Keratinocyte (primary cell): ENCODE measurements around the gene GPR85. TPM values are rescaled to one million over a fixed set of nuclear protein-coding genes. Genes with fewer than 3 reads are reported as not detected.

Experiments used
- DNase-seq: peaks from one replicate; pipeline ENCODE4 v3.0.0-alpha.2; 2011; ENCODE audit warnings: low read depth, missing footprints, low spot score
- FAIRE-seq: peaks from 2 replicates; lab custom pipeline; 2011; peaks lifted over from hg19 to GRCh38; lab: Jason Lieb, UNC
- H2AFZ ChIP-seq: 2 replicates; pipeline ENCODE4 v1.6.0; 2012; ENCODE audit warnings: low read length, control low read depth, inconsistent platforms; ENCODE audit not compliant: control insufficient read depth
- H3K27ac ChIP-seq: 2 replicates; pipeline ENCODE4 v1.5.1; 2011; ENCODE audit warnings: low read length; ENCODE audit not compliant: control insufficient read depth, insufficient read depth
- H3K27me3 ChIP-seq: 3 replicates; pipeline ENCODE4 v1.6.0; 2011; ENCODE audit warnings: low read length; ENCODE audit not compliant: control insufficient read depth, insufficient read depth; ENCODE audit errors: extremely low read depth
- H3K36me3 ChIP-seq, 2 experiments: 2 replicates in 1 of 2; 3 replicates in 1 of 2; pipeline ENCODE4 v1.5.1; 2011; ENCODE audit warnings: low read length in 2 of 2, mild to moderate bottlenecking in 1 of 2; ENCODE audit not compliant: control insufficient read depth in 2 of 2, insufficient read depth in 2 of 2; ENCODE audit errors: extremely low read depth in 1 of 2
- H3K4me1 ChIP-seq: 3 replicates; pipeline ENCODE4 v1.5.1; 2011; ENCODE audit warnings: low read length; ENCODE audit not compliant: control insufficient read depth, insufficient read depth; ENCODE audit errors: extremely low read depth
- H3K4me2 ChIP-seq: 3 replicates; pipeline ENCODE4 v1.6.0; 2011; ENCODE audit warnings: low read depth, low read length; ENCODE audit not compliant: control insufficient read depth, insufficient read depth; ENCODE audit errors: extremely low read depth
- H3K4me3 ChIP-seq, 3 experiments: fragments of 200-600 bp in 1 of 3; sonication (generic) in 1 of 3; 2 replicates in 2 of 3; 3 replicates in 1 of 3; pipeline ENCODE4 v1.5.1; 2011 to 2016; ENCODE audit warnings: low read length in 3 of 3, mild to moderate bottlenecking in 3 of 3, control low read depth in 2 of 3, inconsistent platforms in 1 of 3, low read depth in 1 of 3, mixed read lengths in 1 of 3, mixed run types in 1 of 3, moderate library complexity in 1 of 3; ENCODE audit not compliant: control insufficient read depth in 2 of 3, insufficient read depth in 2 of 3; ENCODE audit errors: extremely low read depth in 1 of 3
- H3K79me2 ChIP-seq: 2 replicates; pipeline ENCODE4 v1.6.0; 2012; ENCODE audit warnings: low read length; ENCODE audit not compliant: control insufficient read depth, insufficient read depth
- H3K9ac ChIP-seq: 3 replicates; pipeline ENCODE4 v1.6.0; 2011; ENCODE audit warnings: low read length; ENCODE audit not compliant: control insufficient read depth, insufficient read depth; ENCODE audit errors: extremely low read depth
- H3K9me1 ChIP-seq: 3 replicates; pipeline ENCODE4 v1.6.0; 2011; ENCODE audit warnings: low read length; ENCODE audit not compliant: control insufficient read depth, insufficient read depth; ENCODE audit errors: extremely low read depth
- H3K9me3 ChIP-seq: 2 replicates; pipeline ENCODE4 v1.5.1; 2012; ENCODE audit warnings: low read depth, low read length; ENCODE audit not compliant: control insufficient read depth
- H4K20me1 ChIP-seq: 3 replicates; pipeline ENCODE4 v1.6.0; 2011; ENCODE audit warnings: low read length; ENCODE audit not compliant: control insufficient read depth, insufficient read depth; ENCODE audit errors: extremely low read depth
- CTCF ChIP-seq, 3 experiments: IDR thresholded peaks in 1 of 3; conservative IDR thresholded peaks in 1 of 3; optimal IDR thresholded peaks in 1 of 3; 2 replicates in 2 of 3; 3 replicates in 1 of 3; pipeline versions ENCODE3 to v1.5.1; 2011; ENCODE audit warnings: low read length in 3 of 3, mild to moderate bottlenecking in 3 of 3, moderate library complexity in 2 of 3, control low read depth in 1 of 3, inconsistent platforms in 1 of 3; ENCODE audit not compliant: insufficient read depth in 2 of 3; ENCODE audit errors: extremely low read depth in 1 of 3
- EZH2 ChIP-seq: IDR thresholded peaks from one replicate; pipeline ENCODE4 v1.6.1; 2012; ENCODE audit warnings: inconsistent platforms, mild to moderate bottlenecking, low read length, moderate library complexity
- dilution Hi-C: fragments of 300-500 bp; cut with MboI; formaldehyde crosslinking; loops from one replicate; pipeline ENCODE4 v1.7.0; 2020; ENCODE audit warnings: low sequenced_read_pairs; ENCODE audit not compliant: extremely low pct_ligation_motif_present
- polyA plus RNA-seq, 5 experiments: library from polyadenylated mRNA; depleted of rRNA in 3 of 5; stranded (reverse) in 3 of 5; stranded (forward) in 1 of 5; unstranded in 1 of 5; fragments of >200 nt; gene quantifications; 1 replicate in 1 of 5; 2 replicates in 3 of 5; 3 replicates in 1 of 5; pipeline versions ENCODE4 v1.2.1 to v1.2.3, GENCODE V29; 2011 to 2012; ENCODE audit warnings: missing spikeins in 2 of 5, low read depth in 1 of 5, low replicate concordance in 1 of 5

GPR85 gene
- polyA plus RNA-seq, 1 donor (not counting 4 experiments of a cell fraction or from before 2014, with no cell fraction given): 2.0 TPM

- Histone ChIP-seq H3K9me3 (no peaks in the 10 kb centered on the region), H3K4me1 (peaks cover 11% of the 10 kb centered on the region), H3K4me2 (no peak overlapping the region), H2AFZ (peak overlapping the region; percentile 6), H3K9ac (no peak overlapping the region), H4K20me1 (no peaks in the 10 kb centered on the region), H3K27me3 (no peaks in the 10 kb centered on the region), H3K27ac (no peak overlapping the region), H3K36me3 (no peaks in the 10 kb centered on the region), H3K9me1 (no peaks in the 10 kb centered on the region), H3K79me2 (peaks cover 2% of the 10 kb centered on the region), H3K4me3 (no peak overlapping the region)
- TF ChIP-seq EZH2 (no peak), CTCF (optimal IDR thresholded peaks at IDR 0.05 in 1 of 3, IDR thresholded peaks at IDR 0.05 in 1 of 3, conservative IDR thresholded peaks at IDR 0.05 in 1 of 3; ENCODE audit: extremely low read depth in 1 of 3, insufficient read depth in 2 of 3, low read length in 3 of 3) (no peak)
- FAIRE-seq: peak; percentile 60
- DNase-seq: no peak
- dilution Hi-C loops: no loop called here
These were observed 34.0 kb upstream of the GPR85 start for GRCh38 chr7:113120647-113121046.

GRCh38 chr7:113119429-113119828 lies 32.8 kb upstream of the GPR85 start:
- Histone ChIP-seq H3K9ac (no peak overlapping the region), H3K4me1 (peaks cover 11% of the 10 kb centered on the region), H2AFZ (peak overlapping the region; percentile 75), H3K27me3 (no peaks in the 10 kb centered on the region), H3K9me3 (no peaks in the 10 kb centered on the region), H3K4me3 (no peak overlapping the region), H3K27ac (no peak overlapping the region), H3K4me2 (no peak overlapping the region), H3K79me2 (peaks cover 2% of the 10 kb centered on the region), H4K20me1 (no peaks in the 10 kb centered on the region), H3K36me3 (no peaks in the 10 kb centered on the region), H3K9me1 (no peaks in the 10 kb centered on the region)
- dilution Hi-C loops: no loop called here
- no peak for TF ChIP-seq CTCF (optimal IDR thresholded peaks at IDR 0.05 in 1 of 3, IDR thresholded peaks at IDR 0.05 in 1 of 3, conservative IDR thresholded peaks at IDR 0.05 in 1 of 3; ENCODE audit: extremely low read depth in 1 of 3, insufficient read depth in 2 of 3, low read length in 3 of 3)
- no peak for TF ChIP-seq EZH2
- FAIRE-seq (no peak), DNase-seq (no peak)
